Right ventricle myocardium superior (tissue), 1 donor: ENCODE measurements around the gene MYO7A. TPM values are rescaled to one million over a fixed set of nuclear protein-coding genes. Genes with fewer than 3 reads are reported as not detected.

Experiments used
- ATAC-seq: fragments of 200-7000 bp; cut with Tn5 transposase; one replicate; pipeline ENCODE4 v1.9.1; 2020; ENCODE audit warnings: mild to moderate bottlenecking; ENCODE audit not compliant: poor library complexity
- DNase-seq: peaks from one replicate; pipeline ENCODE4 v3.0.0-alpha.2; 2020
- intact Hi-C: fragments of 100-400 bp; cut with DNase I; formaldehyde crosslinking; loops from one replicate; pipeline ENCODE4 v1.11.2; 2022
- total RNA-seq: library from RNA; stranded (reverse); fragmentation: NEBNext Ultra II Directional; extraction: Animal tissue kit (Norgen Biotek cat#: 25700); gene quantifications from one replicate; pipeline ENCODE4 v1.2.1, GENCODE V29; 2021
- donor health status: DM: no; HTN: yes; CAD: no; lungs with severe emphysema.

Gene MYO7A
- total RNA-seq, 1 donor from 2014 or later = 4.4 TPM

DNA sequence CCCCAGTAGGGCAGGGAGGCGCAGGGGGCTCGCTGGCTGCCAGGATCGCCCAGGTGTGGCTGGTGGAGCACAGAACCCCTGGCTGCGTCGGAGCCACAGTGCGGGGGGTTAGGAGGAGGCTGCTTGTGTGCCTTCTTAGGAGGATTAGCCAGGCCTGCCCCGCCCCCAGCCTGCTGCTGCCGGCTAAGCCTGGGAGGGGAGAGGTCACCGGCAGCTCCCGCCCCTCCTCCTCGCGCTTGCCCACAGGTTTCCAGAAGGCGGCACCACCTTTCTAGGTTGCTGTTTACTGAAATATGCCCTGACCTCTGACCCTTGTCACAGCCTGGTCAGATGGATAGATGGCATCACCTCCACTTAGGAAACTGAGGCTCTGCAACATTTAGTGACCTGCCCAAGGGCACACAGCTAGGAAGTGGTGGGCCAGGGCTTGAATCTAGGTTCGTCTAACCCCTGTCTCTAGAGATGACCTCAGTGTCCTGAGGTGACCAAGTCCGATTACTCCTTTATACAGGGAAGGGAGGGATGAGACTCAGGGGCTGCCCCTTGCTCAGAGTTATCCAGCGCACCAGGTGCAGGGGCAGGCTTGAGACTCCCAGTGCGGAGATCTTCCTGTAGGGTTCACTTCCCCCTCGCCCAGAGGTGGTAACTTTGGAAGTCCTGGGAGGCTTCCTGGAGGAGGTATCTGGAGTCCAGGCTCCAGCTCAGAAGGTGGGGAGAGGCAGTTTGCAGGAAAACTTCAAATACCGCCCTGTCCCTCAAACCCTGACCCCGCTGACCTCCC lies 44.0 kb downstream of the MYO7A start:
- ATAC-seq = no peak
- intact Hi-C loops = no loop called here
- peak; percentile 38 for DNase-seq

DNA sequence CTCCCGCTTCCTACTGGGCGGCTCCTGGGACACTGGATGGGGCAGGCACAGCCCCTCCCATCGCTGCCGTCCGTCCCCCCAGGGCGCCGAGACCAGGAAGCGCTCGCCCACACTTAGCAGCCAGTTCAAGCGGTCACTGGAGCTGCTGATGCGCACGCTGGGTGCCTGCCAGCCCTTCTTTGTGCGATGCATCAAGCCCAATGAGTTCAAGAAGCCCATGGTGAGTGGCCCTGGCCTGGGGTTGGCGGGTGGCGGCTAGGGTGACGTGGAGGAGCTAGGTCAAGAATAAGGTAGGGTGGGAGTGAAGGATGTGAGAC lies 44.6 kb downstream of the MYO7A start:
- peak; percentile 45 for DNase-seq
- ATAC-seq = no peak
- intact Hi-C loops = no loop called here

DNA sequence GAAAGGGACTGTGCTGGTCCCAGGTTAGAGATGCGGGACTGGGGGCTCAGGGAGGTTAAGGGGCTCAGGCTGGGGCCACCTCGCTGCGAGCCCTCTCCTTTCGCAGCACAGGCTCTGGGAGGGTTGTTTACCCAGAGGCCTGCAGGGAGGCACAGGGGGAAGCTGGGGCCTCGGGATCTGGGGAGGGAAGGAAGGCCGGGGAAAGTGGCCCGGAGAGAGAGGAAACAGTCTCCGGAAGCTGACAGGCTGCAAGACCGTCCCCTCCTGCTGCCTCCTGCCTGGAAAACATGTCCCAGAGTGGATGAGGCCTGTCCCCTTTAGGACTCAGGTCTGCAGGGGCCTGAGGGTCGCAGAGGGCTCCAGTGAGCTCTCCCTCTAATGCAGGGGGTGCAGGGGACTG lies 45.4 kb downstream of the MYO7A start:
- intact Hi-C loops = no loop called here
- ATAC-seq = no peak
- DNase-seq = peak; percentile 51

DNA sequence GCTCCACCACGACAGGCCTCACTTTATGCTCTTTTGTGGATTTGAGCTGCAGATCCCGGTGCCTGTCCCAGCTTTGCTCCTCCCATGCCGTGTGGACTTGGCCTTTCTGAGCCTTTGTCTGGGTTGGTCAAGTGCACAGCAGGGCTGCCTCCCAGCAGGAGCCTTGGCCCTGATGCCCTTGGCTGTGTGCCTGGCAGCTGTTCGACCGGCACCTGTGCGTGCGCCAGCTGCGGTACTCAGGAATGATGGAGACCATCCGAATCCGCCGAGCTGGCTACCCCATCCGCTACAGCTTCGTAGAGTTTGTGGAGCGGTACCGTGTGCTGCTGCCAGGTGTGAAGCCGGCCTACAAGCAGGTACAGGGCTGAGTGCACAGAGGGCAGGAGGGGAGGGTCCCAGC lies 46.5 kb downstream of the MYO7A start:
- ATAC-seq = no peak
- intact Hi-C loops = no loop called here
- peak; percentile 35 for DNase-seq

- DNase-seq (peak; percentile 71), ATAC-seq (peak; percentile 67)
- intact Hi-C loops = no loop called here
These were observed 47.2 kb downstream of the MYO7A start for GRCh38 chr11:77175021-77175842.

DNA sequence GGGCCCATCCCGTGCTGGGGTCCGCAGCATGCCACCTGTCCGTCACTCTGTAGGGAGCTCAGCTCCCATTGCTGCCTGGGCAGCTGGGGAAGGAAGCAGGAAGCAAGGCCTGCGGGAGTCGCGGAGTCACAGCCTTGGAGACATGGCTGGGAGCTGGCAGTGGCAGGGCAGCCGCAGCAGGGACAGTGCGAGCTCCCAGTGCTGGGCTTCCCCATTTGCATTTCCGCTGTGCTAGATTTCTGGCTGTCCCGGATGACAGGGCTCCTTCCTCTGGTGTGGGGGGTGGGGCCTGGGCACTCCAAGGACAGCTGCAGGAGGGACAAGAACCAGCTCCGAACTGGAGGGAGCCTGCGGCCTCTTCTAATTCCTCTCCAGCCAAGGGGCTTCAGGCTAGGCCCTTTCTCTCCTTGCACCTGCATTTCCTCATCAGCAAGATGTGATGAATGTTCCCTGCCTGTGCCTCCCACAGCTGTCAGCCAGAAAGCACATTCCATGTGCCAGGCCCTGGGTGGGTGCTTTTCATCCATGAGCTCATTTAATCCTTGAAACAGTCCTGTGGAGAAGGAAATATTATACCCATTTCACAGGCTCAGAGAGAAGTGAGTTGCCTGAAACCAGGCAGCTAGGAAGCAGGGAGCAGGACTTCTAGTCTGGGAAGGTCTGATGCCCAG lies 48.0 kb downstream of the MYO7A start:
- peak; percentile 77 for DNase-seq
- peak; percentile 80 for ATAC-seq
- intact Hi-C loops = no loop called here

DNA sequence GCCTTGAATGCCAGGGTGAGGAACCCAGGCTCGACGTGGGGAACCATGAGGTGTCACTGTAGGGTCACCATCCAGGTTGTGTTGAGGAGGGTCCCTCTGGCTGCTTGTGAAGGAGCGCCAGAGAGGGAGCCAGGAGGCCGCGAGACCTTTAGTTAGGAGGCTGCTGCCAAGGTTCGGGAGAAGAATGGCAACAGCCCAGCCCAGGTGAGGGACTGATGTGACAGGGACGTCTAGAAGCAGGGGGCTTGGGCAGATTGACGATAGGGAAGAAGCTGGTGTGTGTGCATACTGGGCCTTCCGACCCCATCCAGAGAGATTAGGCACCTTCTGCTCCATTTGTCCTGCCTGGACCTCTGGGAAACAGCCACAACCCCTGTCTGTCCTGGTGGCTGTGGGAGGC lies 49.0 kb downstream of the MYO7A start:
- ATAC-seq = no peak
- intact Hi-C loops = no loop called here
- DNase-seq = peak; percentile 18

GRCh38 chr11:77178150-77178549 lies 50.1 kb downstream of the MYO7A start:
- ATAC-seq = no peak
- intact Hi-C loops = no loop called here
- DNase-seq = peak; percentile 24

- intact Hi-C loops = no loop called here
- peak; percentile 11 for ATAC-seq
- DNase-seq = peak; percentile 57
These were observed 51.0 kb downstream of the MYO7A start for GRCh38 chr11:77179048-77179447.

GRCh38 chr11:77179681-77180080 lies 51.6 kb downstream of the MYO7A start:
- intact Hi-C loops = no loop called here
- DNase-seq = peak; percentile 30
- ATAC-seq = no peak

GRCh38 chr11:77180346-77180745 lies 52.3 kb downstream of the MYO7A start:
- ATAC-seq (no peak), DNase-seq (peak; percentile 37)
- intact Hi-C loops = no loop called here

GRCh38 chr11:77181226-77181625 lies 53.2 kb downstream of the MYO7A start:
- ATAC-seq = no peak
- peak; percentile 17 for DNase-seq

GRCh38 chr11:77181799-77182541 lies 53.9 kb downstream of the MYO7A start:
- ATAC-seq (no peak), DNase-seq (peak; percentile 36)
- intact Hi-C loops = no loop called here

More at GRCh38 chr11:77181226-77181625, 53.2 kb downstream of the MYO7A start:
- intact Hi-C loops = no loop called here

DNA sequence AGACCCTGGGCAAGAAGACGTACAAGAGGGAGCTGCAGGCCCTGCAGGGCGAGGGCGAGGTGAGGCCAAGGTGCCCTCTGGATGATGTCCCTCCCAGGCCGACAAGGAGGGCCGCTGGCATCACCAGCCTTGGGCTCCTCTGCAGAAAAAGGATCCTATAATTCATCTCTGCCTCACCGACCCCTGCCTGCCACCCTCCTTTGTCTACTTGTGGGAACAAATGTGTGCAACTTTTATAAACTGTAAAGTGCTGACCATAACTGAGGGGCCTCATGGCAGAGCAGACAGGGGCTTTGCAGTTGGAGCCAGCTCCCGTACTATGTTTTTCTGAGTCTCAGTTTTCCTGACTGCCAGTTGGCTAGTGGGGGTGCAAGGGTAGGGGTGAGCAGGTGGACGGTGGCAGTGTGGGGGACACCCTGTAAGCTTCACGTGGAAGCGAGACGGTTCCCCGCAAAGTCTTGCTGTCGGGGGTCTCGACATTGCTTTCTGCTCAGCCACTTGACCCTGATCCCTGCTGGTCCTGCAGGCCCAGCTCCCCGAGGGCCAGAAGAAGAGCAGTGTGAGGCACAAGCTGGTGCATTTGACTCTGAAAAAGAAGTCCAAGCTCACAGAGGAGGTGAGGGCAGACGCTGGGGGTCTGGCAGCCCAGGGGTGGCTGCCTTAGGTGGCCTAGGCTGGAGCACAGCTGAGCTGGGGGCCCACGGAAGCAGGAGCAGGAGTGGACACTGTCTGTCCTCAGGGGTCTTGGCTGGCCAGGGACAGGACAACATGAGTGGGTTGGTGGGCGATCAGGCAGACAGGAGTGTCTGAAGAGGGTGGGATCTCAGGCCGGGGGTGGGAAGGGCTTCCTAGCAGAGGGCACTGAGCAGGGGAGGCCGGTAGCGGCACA lies 54.7 kb downstream of the MYO7A start:
- intact Hi-C loops = no loop called here
- ATAC-seq = no peak

GRCh38 chr11:77183431-77183984 lies 55.5 kb downstream of the MYO7A start:
- peak; percentile 17 for DNase-seq
- no peak for ATAC-seq
- intact Hi-C loops = no loop called here

More for the DNA sequence above, 54.7 kb downstream of the MYO7A start:
- peak; percentile 19 for DNase-seq

DNA sequence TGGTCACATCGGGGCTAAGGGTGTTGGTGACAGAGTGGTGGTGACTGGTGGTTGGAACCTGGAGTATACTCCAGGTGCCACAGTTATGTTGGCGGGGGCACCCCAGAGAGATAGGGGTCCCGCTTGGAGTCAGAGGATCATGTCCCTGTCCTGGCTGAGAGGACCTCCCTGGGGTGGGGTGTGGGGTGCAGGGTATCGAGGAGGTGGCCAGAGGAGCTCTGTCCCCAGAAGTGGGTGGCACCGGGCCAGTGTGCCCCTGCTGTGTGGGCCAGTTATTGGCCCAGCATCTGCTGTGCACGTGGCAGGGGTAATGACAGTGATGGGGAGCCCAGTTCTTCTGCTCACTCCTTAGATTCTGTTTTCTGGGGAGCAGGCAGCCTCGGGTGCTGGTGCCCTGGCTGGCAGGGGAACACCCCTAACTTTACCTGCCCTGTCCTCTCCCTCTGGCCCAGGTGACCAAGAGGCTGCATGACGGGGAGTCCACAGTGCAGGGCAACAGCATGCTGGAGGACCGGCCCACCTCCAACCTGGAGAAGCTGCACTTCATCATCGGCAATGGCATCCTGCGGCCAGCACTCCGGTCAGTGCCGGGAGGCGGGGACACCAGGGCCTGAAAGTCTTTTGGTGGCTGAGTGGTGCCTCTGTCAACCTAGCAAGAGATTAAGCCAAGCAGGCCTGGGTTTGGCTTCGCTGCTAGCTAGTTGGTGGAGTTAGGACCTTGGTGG lies 56.3 kb downstream of the MYO7A start:
- intact Hi-C loops = no loop called here
- ATAC-seq = no peak
- DNase-seq = peak; percentile 23

- no peak for DNase-seq
- intact Hi-C loops = no loop called here
- no peak for ATAC-seq
These were observed 58.3 kb downstream of the MYO7A start for GRCh38 chr11:77186302-77186701.
